OCI-LY1 (cell line): ENCODE measurements around the gene TSPAN4.

Experiments
- EZH2 ChIP-seq: fragments of 200-600 bp; sonication (generic), shearing (Covaris generic); IDR thresholded peaks from 2 replicates; pipeline ENCODE4 v1.8.0; 2017; ENCODE audit warnings: borderline replicate concordance, mixed run types, mild to moderate bottlenecking, antibody characterized with exemption, low read length, moderate library complexity, mixed read lengths
- TF ChIP-seq, protein P1 (sequence below): fragments of 200-600 bp; sonication (generic), shearing (Covaris generic); IDR thresholded peaks from 2 replicates; pipeline ENCODE4 v1.5.1; 2017; ENCODE audit warnings: mild to moderate bottlenecking, antibody characterized with exemption, low read length, moderate library complexity, mixed read lengths

DNA sequence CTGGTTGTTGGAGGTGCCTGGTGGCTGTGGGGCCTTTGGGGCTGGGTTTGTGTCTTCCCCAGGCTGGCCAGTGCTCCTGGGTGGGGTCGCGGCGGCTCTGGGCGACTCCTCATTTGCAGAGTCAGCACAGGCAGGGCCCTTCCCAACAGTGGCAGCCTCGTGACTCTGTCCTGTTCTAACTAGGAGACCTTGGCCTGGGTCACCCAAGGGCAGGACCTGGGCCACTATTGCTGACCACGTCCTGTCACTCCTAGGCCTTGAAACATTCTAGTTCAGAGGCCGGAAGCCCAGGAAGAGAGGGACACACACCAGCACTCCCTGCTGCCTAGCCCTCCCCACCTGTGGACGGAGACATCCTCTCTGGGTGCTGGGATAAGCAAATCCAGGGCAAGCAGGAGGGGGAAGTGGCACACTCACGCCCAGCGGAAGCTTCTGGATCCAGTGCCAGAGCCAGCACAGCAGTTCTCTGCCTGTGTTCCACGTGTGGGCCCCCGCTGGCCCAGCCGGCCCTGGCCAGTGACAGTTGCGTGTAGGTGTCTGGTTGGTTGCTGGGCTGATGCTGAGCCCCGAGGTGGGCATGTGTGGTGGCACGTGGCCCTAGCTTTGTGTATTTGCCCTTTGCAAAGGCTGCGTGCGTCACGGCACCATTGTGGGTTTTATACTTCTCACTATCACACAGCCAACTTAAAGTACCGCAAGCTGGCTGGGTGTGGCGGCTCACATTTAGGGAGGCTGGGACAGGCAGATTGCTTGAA lies 72.3 kb downstream of the TSPAN4 start:
- TF ChIP-seq, protein P1, sequence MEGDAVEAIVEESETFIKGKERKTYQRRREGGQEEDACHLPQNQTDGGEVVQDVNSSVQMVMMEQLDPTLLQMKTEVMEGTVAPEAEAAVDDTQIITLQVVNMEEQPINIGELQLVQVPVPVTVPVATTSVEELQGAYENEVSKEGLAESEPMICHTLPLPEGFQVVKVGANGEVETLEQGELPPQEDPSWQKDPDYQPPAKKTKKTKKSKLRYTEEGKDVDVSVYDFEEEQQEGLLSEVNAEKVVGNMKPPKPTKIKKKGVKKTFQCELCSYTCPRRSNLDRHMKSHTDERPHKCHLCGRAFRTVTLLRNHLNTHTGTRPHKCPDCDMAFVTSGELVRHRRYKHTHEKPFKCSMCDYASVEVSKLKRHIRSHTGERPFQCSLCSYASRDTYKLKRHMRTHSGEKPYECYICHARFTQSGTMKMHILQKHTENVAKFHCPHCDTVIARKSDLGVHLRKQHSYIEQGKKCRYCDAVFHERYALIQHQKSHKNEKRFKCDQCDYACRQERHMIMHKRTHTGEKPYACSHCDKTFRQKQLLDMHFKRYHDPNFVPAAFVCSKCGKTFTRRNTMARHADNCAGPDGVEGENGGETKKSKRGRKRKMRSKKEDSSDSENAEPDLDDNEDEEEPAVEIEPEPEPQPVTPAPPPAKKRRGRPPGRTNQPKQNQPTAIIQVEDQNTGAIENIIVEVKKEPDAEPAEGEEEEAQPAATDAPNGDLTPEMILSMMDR: no peak
- TF ChIP-seq EZH2: no peak
